ENCODE measurements around the gene CNOT2. TPM values are rescaled to one million over a fixed set of nuclear protein-coding genes. Genes with fewer than 3 reads are reported as not detected.

CNOT2 gene
- total RNA-seq, 1 donor from 2014 or later, result 67.2 TPM

DNA sequence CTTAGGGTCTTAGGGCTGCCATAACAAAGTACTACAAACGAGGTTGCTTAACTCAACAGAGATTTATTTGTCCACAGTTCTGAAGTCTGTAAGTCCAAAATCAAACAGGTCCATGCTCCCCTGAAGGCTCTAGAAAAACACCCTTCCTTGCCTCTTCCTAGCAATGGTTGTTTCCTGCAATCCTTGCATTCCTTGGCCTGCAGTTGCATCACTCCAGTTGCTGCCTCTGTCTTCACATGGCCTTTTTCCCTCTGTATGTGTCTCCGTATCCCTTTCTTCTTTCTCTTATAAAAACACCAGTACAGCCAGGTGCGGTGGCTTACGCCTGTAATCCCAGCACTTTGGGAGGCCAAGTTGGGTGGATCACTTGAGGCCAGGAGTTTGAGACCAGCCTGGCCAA is 140.3 kb downstream of the CNOT2 start:
- Mint-ChIP-seq H3K4me1 (ENCODE audit: low read depth, unreplicated experiment) (no peaks in the 10 kb centered on the region), H3K36me3 (ENCODE audit: low read depth, unreplicated experiment) (peaks cover 15% of the 10 kb centered on the region), H3K27ac (ENCODE audit: unreplicated experiment) (peak overlapping the region; percentile 69), H3K27me3 (ENCODE audit: low read depth, unreplicated experiment) (no peaks in the 10 kb centered on the region), H3K4me3 (ENCODE audit: unreplicated experiment) (no peak overlapping the region), H3K9me3 (ENCODE audit: unreplicated experiment) (peaks cover 4% of the 10 kb centered on the region)
- Histone ChIP-seq H3K27me3 (ENCODE audit: insufficient read depth, low read length) (no peaks in the 10 kb centered on the region), H3K4me2 (ENCODE audit: low read length) (no peak overlapping the region), H2AFZ (ENCODE audit: low read depth, low read length) (no peak overlapping the region), H4K20me1 (ENCODE audit: insufficient read depth, low read length) (no peaks in the 10 kb centered on the region), H3K27ac (ENCODE audit: low read depth, low read length) (no peak overlapping the region), H3K4me1 (ENCODE audit: insufficient read depth, low read length) (no peaks in the 10 kb centered on the region), H3K9me3 (ENCODE audit: insufficient read depth, low read depth, low read length) (no peaks in the 10 kb centered on the region), H3K4me3 (ENCODE audit: insufficient read depth, low read depth, low read length) (no peak overlapping the region), H3K79me2 (ENCODE audit: insufficient read depth, low read length) (no peaks in the 10 kb centered on the region), H3K36me3 (ENCODE audit: insufficient read depth, low read length) (no peaks in the 10 kb centered on the region), H3K9ac (ENCODE audit: low read length) (no peak overlapping the region)
- DNase-seq (ENCODE audit: low read depth) (no peak), FAIRE-seq (no peak)
- TF ChIP-seq, protein P1, sequence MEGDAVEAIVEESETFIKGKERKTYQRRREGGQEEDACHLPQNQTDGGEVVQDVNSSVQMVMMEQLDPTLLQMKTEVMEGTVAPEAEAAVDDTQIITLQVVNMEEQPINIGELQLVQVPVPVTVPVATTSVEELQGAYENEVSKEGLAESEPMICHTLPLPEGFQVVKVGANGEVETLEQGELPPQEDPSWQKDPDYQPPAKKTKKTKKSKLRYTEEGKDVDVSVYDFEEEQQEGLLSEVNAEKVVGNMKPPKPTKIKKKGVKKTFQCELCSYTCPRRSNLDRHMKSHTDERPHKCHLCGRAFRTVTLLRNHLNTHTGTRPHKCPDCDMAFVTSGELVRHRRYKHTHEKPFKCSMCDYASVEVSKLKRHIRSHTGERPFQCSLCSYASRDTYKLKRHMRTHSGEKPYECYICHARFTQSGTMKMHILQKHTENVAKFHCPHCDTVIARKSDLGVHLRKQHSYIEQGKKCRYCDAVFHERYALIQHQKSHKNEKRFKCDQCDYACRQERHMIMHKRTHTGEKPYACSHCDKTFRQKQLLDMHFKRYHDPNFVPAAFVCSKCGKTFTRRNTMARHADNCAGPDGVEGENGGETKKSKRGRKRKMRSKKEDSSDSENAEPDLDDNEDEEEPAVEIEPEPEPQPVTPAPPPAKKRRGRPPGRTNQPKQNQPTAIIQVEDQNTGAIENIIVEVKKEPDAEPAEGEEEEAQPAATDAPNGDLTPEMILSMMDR (IDR thresholded peaks at IDR 0.05; ENCODE audit: insufficient read depth, low read depth, low read length), result no peak
- no peak for TF ChIP-seq EZH2 (IDR thresholded peaks at IDR 0.05; ENCODE audit: insufficient read depth, low read length)

DNA sequence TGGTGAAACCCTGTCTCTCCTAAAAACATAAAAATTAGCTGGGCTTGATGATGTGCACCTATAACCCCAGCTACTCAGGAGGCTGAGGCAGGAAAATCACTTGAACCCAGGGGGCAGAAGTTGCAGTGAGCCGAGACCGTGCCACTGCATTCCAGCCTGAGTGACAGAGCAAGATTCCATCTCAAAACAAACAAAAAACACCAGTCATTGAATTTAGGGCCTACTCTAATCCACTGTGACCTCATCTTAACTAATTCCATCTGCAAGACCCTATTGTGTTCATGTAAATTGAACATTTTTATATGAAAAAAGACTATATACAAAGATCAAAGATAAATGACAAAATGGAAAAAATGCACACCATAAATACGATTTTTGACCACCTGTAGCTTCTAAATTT is 140.7 kb downstream of the CNOT2 start:
- H3K36me3 Mint-ChIP-seq (ENCODE audit: low read depth, unreplicated experiment), result peaks cover 13% of the 10 kb centered on the region
- no peaks in the 10 kb centered on the region for H3K27me3 ChIP-seq (ENCODE audit: insufficient read depth, low read length)
- H3K9ac ChIP-seq (ENCODE audit: low read length), result no peak overlapping the region
- H3K4me2 ChIP-seq (ENCODE audit: low read length), result no peak overlapping the region
- H3K79me2 ChIP-seq (ENCODE audit: insufficient read depth, low read length), result no peaks in the 10 kb centered on the region
- TF ChIP-seq, protein P1 (IDR thresholded peaks at IDR 0.05; ENCODE audit: insufficient read depth, low read depth, low read length), result no peak
- TF ChIP-seq EZH2 (IDR thresholded peaks at IDR 0.05; ENCODE audit: insufficient read depth, low read length), result no peak
- H3K4me3 ChIP-seq (ENCODE audit: insufficient read depth, low read depth, low read length), result no peak overlapping the region
- peak overlapping the region; percentile 69 for H3K27ac Mint-ChIP-seq (ENCODE audit: unreplicated experiment)
- no peaks in the 10 kb centered on the region for H3K4me1 ChIP-seq (ENCODE audit: insufficient read depth, low read length)
- H4K20me1 ChIP-seq (ENCODE audit: insufficient read depth, low read length), result no peaks in the 10 kb centered on the region
- peaks cover 2% of the 10 kb centered on the region for H3K9me3 Mint-ChIP-seq (ENCODE audit: unreplicated experiment)
- no peak for FAIRE-seq
- H3K9me3 ChIP-seq (ENCODE audit: insufficient read depth, low read depth, low read length), result no peaks in the 10 kb centered on the region
- H3K27ac ChIP-seq (ENCODE audit: low read depth, low read length), result no peak overlapping the region
- H3K4me3 Mint-ChIP-seq (ENCODE audit: unreplicated experiment), result no peak overlapping the region
- H3K4me1 Mint-ChIP-seq (ENCODE audit: low read depth, unreplicated experiment), result no peaks in the 10 kb centered on the region
- H2AFZ ChIP-seq (ENCODE audit: low read depth, low read length), result no peak overlapping the region
- H3K36me3 ChIP-seq (ENCODE audit: insufficient read depth, low read length), result no peaks in the 10 kb centered on the region
- no peaks in the 10 kb centered on the region for H3K27me3 Mint-ChIP-seq (ENCODE audit: low read depth, unreplicated experiment)
- no peak for DNase-seq (ENCODE audit: low read depth)

DNA sequence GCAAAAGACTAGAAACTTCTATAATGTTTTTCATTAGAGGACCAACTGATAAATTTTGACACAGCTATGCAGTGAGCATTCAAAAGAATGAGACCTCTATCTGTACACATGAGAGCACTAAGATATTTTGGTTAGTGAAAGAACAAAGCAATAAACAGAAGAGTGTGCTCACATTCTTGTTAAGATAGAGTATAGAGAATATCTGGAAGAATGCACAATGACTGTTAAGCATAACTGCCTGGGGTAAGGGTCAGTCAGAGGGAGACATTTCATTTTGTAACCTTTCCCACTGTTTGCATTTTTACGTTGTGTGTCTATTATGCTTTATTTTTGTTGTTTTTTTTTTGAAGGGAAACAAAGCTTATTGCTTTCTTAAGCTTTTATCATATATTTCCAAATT is 143.5 kb downstream of the CNOT2 start:
- Mint-ChIP-seq H3K4me1 (ENCODE audit: low read depth, unreplicated experiment) (no peaks in the 10 kb centered on the region), H3K27ac (ENCODE audit: unreplicated experiment) (no peak overlapping the region), H3K36me3 (ENCODE audit: low read depth, unreplicated experiment) (peaks cover 15% of the 10 kb centered on the region), H3K4me3 (ENCODE audit: unreplicated experiment) (no peak overlapping the region), H3K27me3 (ENCODE audit: low read depth, unreplicated experiment) (no peaks in the 10 kb centered on the region), H3K9me3 (ENCODE audit: unreplicated experiment) (peaks cover 9% of the 10 kb centered on the region)
- Histone ChIP-seq H4K20me1 (ENCODE audit: insufficient read depth, low read length) (no peaks in the 10 kb centered on the region), H3K4me1 (ENCODE audit: insufficient read depth, low read length) (no peaks in the 10 kb centered on the region), H3K4me3 (ENCODE audit: insufficient read depth, low read depth, low read length) (no peak overlapping the region), H3K9me3 (ENCODE audit: insufficient read depth, low read depth, low read length) (no peaks in the 10 kb centered on the region), H3K4me2 (ENCODE audit: low read length) (no peak overlapping the region), H3K27ac (ENCODE audit: low read depth, low read length) (no peak overlapping the region), H3K36me3 (ENCODE audit: insufficient read depth, low read length) (no peaks in the 10 kb centered on the region), H2AFZ (ENCODE audit: low read depth, low read length) (no peak overlapping the region), H3K9ac (ENCODE audit: low read length) (no peak overlapping the region), H3K27me3 (ENCODE audit: insufficient read depth, low read length) (no peaks in the 10 kb centered on the region), H3K79me2 (ENCODE audit: insufficient read depth, low read length) (no peaks in the 10 kb centered on the region)
- FAIRE-seq, result no peak
- TF ChIP-seq EZH2 (IDR thresholded peaks at IDR 0.05; ENCODE audit: insufficient read depth, low read length), result no peak
- TF ChIP-seq, protein P1 (IDR thresholded peaks at IDR 0.05; ENCODE audit: insufficient read depth, low read depth, low read length), result no peak
- DNase-seq (ENCODE audit: low read depth), result no peak

Measured in astrocyte (in vitro differentiated cells and primary cell).